Tibial nerve (tissue), 4 donors: ENCODE results near the gene PRUNE2. TPM values are rescaled to one million over a fixed set of nuclear protein-coding genes. Genes with fewer than 3 reads are reported as not detected.

Experiments used
- DNase-seq, 2 donors: peaks; one replicate each; pipeline ENCODE4 v3.0.0-alpha.2; 2019; ENCODE audit warnings: low spot score in 2 of 2
- H3K27ac ChIP-seq, 4 donors: fragments of 200-600 bp; sonication (generic) in 3 of 4; one replicate each; pipeline ENCODE4 v1.5.1; 2017 to 2019; ENCODE audit warnings: mild to moderate bottlenecking in 1 of 4
- H3K27me3 ChIP-seq, 2 donors: fragments of 200-600 bp; sonication (generic) in 1 of 2; one replicate each; pipeline versions ENCODE4 v1.5.1 to v1.6.0; 2017 to 2019
- H3K36me3 ChIP-seq, 3 donors: fragments of 200-600 bp; sonication (generic); one replicate each; pipeline ENCODE4 v1.5.1; 2018 to 2019
- H3K4me1 ChIP-seq, 4 donors: fragments of 200-600 bp; sonication (generic) in 3 of 4; one replicate each; pipeline ENCODE4 v1.5.1; 2017 to 2019
- H3K4me3 ChIP-seq, 4 donors: fragments of 200-600 bp; sonication (generic) in 3 of 4; one replicate each; pipeline ENCODE4 v1.5.1; 2017 to 2019; ENCODE audit warnings: mild to moderate bottlenecking in 1 of 4, moderate library complexity in 1 of 4
- H3K9me3 ChIP-seq, 4 donors: fragments of 200-600 bp; sonication (generic) in 3 of 4; one replicate each; pipeline ENCODE4 v1.5.1; 2017 to 2019
- EP300 ChIP-seq, 2 donors: sonication (generic); formaldehyde crosslinking; IDR thresholded peaks; one replicate each; pipeline ENCODE4 v1.6.1; 2017; ENCODE audit warnings: antibody characterized with exemption in 2 of 2, mild to moderate bottlenecking in 1 of 2
- POLR2A ChIP-seq, 2 donors: fragments of 450-650 bp; IDR thresholded peaks; one replicate each; pipeline ENCODE4 v1.6.1; 2017; ENCODE audit warnings: antibody characterized with exemption in 2 of 2, mild to moderate bottlenecking in 2 of 2, moderate library complexity in 2 of 2
- WGBS, 2 donors: methylation state at CpG; one replicate each; pipeline ENCODE4 v1.1.5; 2018; 5-methylcytosine and 5-hydroxymethylcytosine counted together
- total RNA-seq, 4 donors: library from RNA; depleted of rRNA; stranded (reverse); fragments of >200 nt; gene quantifications; one replicate each; pipeline ENCODE4 v1.1.0, GENCODE V29; 2016
- TF ChIP-seq, protein P1 (sequence below), 5 experiments: fragments of 200-600 bp in 3 of 5; fragments of 450-650 bp in 2 of 5; sonication (generic) in 3 of 5; IDR thresholded peaks; one replicate each; pipeline ENCODE4 v1.5.1; 2016 to 2019; ENCODE audit warnings: antibody characterized with exemption in 5 of 5, mild to moderate bottlenecking in 3 of 5, moderate library complexity in 2 of 5

Gene PRUNE2
- total RNA-seq, 4 donors from 2014 or later = 23.2 to 50.4 (median 24.2) TPM

DNA sequence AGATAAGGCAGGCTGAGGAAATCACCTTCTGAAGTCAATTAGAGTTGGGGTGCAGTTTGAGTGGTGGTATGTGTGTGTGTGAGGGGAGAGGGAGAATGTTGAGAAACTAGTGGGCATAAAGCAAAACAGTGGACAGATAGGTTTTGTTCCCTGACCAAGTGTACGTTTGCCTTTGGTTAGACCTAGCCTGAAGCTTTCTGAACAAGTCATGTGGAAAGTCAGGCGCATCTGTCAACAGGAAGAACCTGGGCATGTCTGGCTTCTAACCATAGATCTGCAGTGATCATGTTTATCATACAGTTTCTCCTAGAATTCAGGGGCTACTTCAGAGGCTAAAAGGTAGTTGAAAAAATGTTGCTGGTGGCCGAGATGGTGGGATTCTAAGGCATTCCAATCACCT is 284.9 kb downstream of the PRUNE2 start:
- Histone ChIP-seq H3K27ac (no peak overlapping the region), H3K27me3 (no peaks in the 10 kb centered on the region), H3K9me3 (no peaks in the 10 kb centered on the region), H3K36me3 (no peaks in the 10 kb centered on the region), H3K4me1 (peaks cover 0 to 38% (median 8%) of the 10 kb centered on the region in 4 donors), H3K4me3 (no peak overlapping the region)
- DNase-seq = no peak
- 79 to 92% methylated on average over 3 of the region's 3 CpGs for WGBS, 2 donors
- TF ChIP-seq POLR2A (IDR thresholded peaks at IDR 0.05) (no peak), EP300 (IDR thresholded peaks at IDR 0.05) (no peak)
- TF ChIP-seq, protein P1, sequence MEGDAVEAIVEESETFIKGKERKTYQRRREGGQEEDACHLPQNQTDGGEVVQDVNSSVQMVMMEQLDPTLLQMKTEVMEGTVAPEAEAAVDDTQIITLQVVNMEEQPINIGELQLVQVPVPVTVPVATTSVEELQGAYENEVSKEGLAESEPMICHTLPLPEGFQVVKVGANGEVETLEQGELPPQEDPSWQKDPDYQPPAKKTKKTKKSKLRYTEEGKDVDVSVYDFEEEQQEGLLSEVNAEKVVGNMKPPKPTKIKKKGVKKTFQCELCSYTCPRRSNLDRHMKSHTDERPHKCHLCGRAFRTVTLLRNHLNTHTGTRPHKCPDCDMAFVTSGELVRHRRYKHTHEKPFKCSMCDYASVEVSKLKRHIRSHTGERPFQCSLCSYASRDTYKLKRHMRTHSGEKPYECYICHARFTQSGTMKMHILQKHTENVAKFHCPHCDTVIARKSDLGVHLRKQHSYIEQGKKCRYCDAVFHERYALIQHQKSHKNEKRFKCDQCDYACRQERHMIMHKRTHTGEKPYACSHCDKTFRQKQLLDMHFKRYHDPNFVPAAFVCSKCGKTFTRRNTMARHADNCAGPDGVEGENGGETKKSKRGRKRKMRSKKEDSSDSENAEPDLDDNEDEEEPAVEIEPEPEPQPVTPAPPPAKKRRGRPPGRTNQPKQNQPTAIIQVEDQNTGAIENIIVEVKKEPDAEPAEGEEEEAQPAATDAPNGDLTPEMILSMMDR (IDR thresholded peaks at IDR 0.05) = no peak

DNA sequence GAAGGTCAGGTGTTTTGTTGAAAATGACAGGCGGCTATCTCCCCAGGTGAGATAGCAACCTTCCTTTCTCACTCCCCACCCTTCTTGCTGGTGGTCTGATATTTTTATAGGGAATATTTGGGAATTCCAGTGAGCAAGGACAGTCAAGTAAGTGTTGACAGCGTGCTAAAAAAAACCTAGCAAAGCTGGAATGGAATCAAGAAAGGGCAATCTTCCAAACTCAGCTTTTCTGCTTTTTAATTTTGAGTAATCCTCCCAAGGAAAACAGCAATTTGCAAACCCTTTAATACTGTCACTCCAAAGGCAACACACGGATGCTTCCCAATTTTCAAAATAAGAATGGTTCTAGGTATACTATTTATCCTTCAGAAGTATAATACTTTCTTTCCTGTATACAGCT is 285.3 kb downstream of the PRUNE2 start:
- H3K27ac ChIP-seq = no peak overlapping the region
- H3K36me3 ChIP-seq = no peaks in the 10 kb centered on the region
- DNase-seq = no peak
- peaks cover 0 to 38% (median 8%) of the 10 kb centered on the region in 4 donors for H3K4me1 ChIP-seq
- no peaks in the 10 kb centered on the region for H3K9me3 ChIP-seq
- no peak for TF ChIP-seq POLR2A (IDR thresholded peaks at IDR 0.05)
- no peak for TF ChIP-seq EP300 (IDR thresholded peaks at IDR 0.05)
- TF ChIP-seq, protein P1 (IDR thresholded peaks at IDR 0.05) = no peak
- no peak overlapping the region for H3K4me3 ChIP-seq
- 52 to 63% methylated on average over 3 of the region's 3 CpGs for WGBS, 2 donors
- no peaks in the 10 kb centered on the region for H3K27me3 ChIP-seq

DNA sequence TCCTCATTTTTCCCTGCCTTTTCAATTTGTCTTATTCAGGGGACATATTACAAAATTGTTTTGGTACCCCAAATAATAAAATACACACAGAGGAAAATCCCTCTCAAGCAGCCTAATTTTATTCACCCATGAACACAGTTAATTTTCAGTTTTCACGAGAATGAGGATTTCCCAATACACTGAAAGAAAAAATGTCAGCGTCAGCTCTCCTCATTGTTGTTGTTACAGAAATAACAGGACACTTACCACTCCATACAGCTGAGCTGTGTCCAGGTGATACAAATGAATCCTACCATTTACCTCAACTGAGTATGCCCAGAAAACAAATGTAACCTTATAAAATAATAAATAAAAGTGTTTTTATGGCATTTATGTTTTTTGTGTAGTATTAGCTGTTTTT is 286.3 kb downstream of the PRUNE2 start:
- 18 to 39% methylated on average over 2 of the region's 2 CpGs for WGBS, 2 donors
- TF ChIP-seq POLR2A (IDR thresholded peaks at IDR 0.05) (no peak), EP300 (IDR thresholded peaks at IDR 0.05) (no peak)
- H3K4me3 ChIP-seq = no peak overlapping the region
- peaks cover 0 to 38% (median 8%) of the 10 kb centered on the region in 4 donors for H3K4me1 ChIP-seq
- H3K9me3 ChIP-seq = no peaks in the 10 kb centered on the region
- no peak for DNase-seq
- no peaks in the 10 kb centered on the region for H3K36me3 ChIP-seq
- H3K27me3 ChIP-seq = no peaks in the 10 kb centered on the region
- H3K27ac ChIP-seq = peak overlapping the region in 2 of 4 donors; percentile 45 to 52

DNA sequence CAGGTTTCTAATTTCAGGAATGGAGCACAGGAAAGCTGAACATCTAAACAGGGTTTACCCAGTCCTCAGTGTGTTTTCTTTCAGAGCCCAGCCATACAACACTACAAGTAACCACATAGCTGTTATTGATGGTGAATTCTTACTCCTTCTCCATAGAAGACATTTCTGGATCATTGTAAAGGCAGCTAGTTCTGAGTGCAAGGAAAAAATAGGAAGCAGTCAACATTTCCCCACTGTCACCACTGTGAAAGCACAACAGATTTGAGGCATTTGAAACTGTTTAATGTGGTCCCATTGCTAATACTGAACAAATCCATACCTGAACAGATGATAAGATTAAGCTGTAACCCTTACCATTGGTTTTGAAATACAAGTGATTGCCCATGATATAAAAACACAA is 286.7 kb downstream of the PRUNE2 start:
- no peak overlapping the region for H3K4me3 ChIP-seq
- DNase-seq = no peak
- H3K27me3 ChIP-seq = no peaks in the 10 kb centered on the region
- peaks cover 0 to 43% (median 8%) of the 10 kb centered on the region in 4 donors for H3K4me1 ChIP-seq
- H3K9me3 ChIP-seq = no peaks in the 10 kb centered on the region
- no peaks in the 10 kb centered on the region for H3K36me3 ChIP-seq
- TF ChIP-seq POLR2A (IDR thresholded peaks at IDR 0.05) (no peak), EP300 (IDR thresholded peaks at IDR 0.05) (no peak)
- TF ChIP-seq, protein P1 (IDR thresholded peaks at IDR 0.05) = no peak
- H3K27ac ChIP-seq = peak overlapping the region in 2 of 4 donors; percentile 45 to 52

DNA sequence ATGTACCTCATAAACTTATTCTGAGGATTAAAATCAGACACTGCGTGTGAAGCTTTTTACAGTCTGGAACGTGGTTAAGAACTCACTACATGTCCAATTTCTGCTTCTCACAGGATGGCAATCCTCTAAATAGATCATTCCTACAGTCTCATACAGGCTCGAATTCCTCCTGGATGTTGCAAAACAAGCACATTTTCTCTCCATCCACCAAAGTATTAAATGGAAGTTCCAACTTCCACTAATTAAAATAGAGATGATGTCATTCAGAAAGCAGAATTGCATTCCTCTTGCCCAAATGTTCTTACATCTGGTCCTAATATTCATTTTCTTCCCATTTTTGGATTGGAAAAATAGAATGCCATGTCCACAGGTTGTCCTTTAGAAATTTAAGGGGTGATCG is 287.2 kb downstream of the PRUNE2 start:
- Histone ChIP-seq H3K27ac (peak overlapping the region in 2 of 4 donors; percentile 45 to 58), H3K27me3 (no peaks in the 10 kb centered on the region), H3K9me3 (no peaks in the 10 kb centered on the region), H3K36me3 (no peaks in the 10 kb centered on the region), H3K4me3 (no peak overlapping the region), H3K4me1 (peaks cover 0 to 43% (median 8%) of the 10 kb centered on the region in 4 donors)
- 59 to 70% methylated on average over 4 of the region's 4 CpGs for WGBS, 2 donors
- TF ChIP-seq POLR2A (IDR thresholded peaks at IDR 0.05) (no peak), EP300 (IDR thresholded peaks at IDR 0.05) (peak in 1 of 2 donors; percentile 23)
- DNase-seq = no peak

DNA sequence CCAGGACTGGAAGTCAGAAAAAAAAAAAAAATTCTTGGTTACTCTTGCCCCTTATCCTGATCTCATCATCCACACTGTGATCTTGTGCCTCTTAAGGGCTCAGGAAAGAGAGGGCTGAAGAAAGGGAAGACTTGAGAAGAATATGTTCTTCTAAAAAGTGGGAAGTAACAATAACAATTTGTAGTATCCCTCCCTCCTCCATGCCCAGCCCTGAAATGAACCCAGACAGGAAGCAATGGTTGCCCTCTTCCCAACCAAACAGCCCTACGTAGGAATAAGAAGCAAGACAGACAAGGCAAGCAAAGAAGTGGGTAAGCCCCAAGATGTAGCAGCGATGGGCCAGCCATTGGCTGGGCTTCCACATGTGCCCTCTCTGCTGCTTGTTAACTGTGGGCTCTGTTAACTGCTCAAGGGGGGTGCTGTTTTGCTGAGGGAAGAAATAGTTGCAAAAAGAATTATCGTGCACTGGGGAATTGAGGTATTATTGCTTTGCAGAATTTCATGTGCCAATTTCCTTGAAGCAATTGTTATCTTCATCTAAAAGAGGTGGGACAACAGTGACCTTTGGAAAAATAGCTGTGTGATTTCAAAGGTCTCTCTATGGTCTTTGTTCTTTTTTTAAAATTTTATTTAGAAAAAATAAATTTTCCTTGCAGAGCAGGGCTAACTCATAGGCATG is 288.3 kb downstream of the PRUNE2 start:
- DNase-seq = no peak
- H3K4me1 ChIP-seq = peaks cover 0 to 43% (median 8%) of the 10 kb centered on the region in 4 donors
- no peaks in the 10 kb centered on the region for H3K36me3 ChIP-seq
- H3K27me3 ChIP-seq = no peaks in the 10 kb centered on the region
- H3K9me3 ChIP-seq = no peaks in the 10 kb centered on the region
- 77 to 82% methylated on average over 3 of the region's 3 CpGs for WGBS, 2 donors
- TF ChIP-seq, protein P1 (IDR thresholded peaks at IDR 0.05) = no peak
- TF ChIP-seq EP300 (IDR thresholded peaks at IDR 0.05) (no peak), POLR2A (IDR thresholded peaks at IDR 0.05) (no peak)
- H3K27ac ChIP-seq = no peak overlapping the region
- H3K4me3 ChIP-seq = no peak overlapping the region
